SW 1271 (cell line): ENCODE results near the gene TCF7.

Source experiments
- DNase-seq, 2 experiments: peaks; one replicate each; lab custom pipeline; 2025; lab: John Stamatoyannopoulos, UW

TCF7 gene

DNA sequence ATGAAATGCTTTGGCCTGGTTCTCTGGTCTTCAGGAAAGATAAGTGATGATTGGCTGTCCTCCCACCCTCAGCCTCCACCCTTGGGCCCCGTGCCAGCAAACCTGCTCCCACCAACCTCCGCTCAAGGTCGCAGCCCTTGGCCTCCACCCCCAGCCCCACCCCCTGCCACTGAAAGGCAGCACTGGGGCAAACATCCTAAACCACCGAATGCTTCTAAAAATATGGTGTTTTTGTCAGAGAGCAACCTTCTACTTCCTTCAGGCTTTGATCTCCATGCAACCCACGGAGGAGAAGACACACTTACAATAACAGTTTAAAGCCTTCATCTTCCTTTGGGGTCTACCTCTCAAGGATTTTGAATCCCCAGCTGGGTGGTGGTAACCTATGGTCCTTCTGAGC is 24.0 kb upstream of the TCF7 start:
- DNase-seq, result no peak

DNA sequence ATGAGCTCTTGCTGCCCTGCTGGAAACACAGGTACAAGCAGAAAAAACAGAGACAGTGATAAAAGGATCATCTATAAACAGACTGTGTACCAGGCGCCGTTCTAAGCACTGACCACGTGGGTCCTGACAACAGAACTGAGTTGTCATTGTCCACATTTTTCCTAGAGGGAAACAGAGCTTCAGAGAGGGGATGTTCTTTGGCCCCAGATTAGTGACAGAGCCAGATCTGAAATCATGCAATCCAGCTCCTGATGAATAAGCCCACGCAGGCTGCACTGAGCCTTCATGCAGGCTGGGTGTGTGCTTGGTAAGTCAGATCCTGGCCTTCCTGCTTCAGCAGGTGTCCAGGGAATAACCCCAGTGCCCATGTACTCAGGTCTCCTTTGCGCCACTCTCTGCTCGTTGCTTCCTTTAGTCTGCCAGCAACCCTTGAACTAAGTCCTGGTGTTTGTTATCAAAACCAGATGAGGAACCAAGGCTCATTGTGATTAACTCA is 22.8 kb upstream of the TCF7 start:
- no peak for DNase-seq

DNA sequence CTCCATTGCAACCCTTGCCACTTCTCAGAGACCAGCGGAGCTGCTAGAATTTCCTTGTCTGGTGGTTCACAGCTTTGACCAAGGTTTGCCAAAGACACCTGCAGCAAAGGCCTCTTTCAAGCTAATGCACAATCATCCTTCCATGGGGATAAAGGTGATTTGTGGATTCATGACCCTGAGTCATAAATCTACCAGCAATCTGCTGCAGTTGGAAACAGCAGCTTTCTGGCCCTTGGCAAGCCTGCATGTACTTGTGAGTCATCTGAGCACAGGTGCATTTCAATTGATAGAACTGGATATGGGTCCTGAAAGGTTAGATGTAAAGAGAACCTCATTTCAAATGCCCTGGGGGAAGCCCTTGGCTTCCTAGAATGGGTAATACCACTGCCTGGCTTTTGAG is 21.6 kb upstream of the TCF7 start:
- DNase-seq, result no peak

DNA sequence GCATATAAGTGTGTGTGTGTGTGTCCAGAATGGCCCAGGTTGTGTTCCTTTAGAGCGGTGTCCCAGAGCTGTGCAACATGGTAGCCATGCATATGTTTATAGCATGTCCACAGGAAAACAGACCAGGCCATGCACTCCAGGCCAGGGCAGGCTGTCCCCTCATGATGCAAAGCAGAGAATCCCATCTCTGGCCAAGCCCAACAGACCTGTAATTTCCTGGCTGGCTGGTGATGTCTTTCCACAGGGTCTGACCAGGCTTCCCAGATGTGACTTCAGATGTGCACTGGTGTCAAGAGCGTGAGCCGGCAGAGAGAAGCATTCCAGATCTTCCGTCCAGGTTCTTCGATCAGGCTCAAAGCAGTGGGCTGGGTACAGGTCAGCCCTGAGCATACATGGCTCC is 21.1 kb upstream of the TCF7 start:
- DNase-seq, result no peak

DNA sequence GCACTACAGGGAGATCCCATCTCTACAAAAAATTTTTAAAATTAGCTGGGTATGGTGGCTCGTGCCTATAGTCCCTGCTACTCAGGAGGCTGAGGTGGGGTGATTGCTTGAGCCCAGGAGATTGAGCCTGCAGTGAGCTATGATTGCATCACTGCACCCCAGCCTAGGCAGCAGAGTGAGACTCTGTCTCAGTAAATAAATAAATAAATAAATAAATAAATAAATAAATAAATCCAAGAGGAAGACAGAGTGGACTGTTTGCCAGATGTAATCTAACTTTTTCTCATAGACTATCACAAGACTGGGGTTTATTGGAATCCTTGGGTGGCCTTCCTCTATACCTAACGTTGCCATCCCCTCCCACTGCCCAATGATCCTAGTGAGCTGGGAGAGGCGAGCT is 19.2 kb upstream of the TCF7 start:
- no peak for DNase-seq

DNA sequence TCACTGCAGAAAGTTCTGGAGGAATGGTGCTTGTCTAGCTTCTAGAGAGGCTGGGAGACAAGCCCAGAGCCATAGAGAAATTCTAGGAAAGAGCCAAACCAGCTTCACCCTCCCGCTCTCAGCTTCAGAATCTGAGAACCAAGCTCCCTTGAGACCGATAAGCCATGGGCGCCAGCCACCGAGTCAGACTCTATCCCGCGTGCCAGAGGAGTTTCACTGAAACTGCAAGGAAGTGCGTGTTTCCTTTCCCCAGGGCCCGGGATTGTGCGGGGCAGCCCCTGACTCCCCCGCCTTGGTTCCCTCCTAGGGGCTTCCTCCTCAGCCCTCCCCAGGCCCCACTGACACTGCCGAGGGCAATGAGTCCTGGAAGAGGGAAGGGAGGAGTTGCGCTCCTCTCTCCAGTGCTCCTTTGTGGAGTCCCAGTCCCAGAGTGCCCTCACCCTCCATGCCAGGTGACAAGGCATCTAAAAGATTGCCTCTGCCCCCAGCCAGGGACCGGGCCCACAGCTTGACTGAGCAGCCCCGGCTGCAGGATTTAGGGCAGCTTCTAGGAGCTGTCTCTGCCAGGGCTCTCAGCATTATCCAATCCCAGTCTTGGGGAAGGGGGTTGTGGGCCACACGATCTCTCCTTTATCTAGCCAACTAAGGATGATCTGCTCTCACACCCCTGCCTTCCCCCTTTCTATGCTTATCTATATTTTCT is 18.4 kb upstream of the TCF7 start:
- no peak for DNase-seq

DNA sequence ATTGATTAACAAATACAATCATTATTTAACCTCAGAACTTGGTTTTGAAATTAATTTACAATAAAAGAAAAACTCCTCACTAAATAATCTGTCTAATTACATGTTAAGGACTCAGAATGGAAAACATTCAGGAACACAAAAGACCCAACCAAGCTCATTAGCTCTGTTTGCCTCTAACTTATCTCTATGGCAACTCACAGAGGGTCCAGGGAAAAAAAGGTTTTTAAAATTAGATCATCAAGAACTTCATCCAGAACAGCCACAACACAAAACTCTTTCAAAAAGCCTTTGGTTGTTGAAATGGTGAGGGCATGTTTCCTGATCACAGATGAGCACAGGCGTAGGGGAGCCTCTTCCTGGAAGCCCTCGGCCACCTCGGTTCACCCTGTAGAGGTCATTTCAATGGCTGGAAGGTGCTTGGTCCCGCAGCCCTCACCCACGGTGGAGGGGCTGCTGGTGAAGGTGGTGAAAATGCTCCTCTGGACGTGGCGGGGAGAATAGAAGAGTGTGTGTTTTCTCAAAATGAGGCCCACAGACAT is 17.2 kb upstream of the TCF7 start:
- no peak for DNase-seq

DNA sequence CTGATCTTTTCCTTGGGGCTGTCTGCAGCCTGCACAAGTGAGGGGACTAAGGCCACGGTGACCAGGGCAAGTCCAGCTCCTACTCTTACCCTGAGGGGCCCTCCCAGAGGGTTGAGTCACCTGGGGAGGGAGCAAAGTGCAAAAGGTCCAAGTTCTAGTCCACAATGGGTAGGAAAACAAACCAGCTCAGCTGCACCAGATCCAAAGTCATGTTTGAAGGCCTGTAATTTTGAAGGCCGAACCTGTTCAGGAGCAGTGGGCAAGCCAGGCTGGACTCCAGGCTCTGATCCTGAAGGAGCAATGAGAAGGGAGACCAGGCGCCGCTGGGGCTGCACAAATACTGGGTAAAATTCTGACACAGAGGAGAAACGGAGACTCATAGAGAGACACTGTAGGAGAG is 15.8 kb upstream of the TCF7 start:
- no peak for DNase-seq

DNA sequence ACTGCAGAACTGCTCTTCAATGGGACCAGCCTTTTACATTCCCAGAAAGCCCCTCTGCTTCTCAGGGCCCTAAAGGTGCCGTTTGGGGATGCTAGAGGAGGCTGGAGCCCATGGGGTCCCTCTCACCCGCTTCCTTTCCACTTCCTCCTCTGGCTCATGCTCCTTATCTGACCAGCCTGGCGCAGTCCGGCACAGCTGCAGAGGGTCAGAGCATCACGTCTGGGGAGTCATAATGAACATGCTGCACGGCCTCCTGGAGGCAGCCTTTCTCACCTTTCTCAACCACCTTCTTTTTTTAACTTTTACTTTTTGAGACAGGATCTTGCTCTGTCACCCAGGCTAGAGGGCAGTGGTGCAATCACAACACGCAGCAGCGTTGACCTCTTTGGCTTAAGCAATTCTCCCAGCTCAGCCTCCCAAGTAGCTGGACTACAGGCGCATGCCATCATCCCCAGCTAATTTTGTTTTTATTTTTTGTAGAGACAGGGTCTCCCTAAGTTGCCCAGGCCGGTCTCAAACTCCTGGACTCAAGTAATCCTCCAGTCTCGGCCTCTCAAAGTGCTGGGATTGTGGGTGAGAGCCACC is 15.1 kb upstream of the TCF7 start:
- DNase-seq, result no peak

DNA sequence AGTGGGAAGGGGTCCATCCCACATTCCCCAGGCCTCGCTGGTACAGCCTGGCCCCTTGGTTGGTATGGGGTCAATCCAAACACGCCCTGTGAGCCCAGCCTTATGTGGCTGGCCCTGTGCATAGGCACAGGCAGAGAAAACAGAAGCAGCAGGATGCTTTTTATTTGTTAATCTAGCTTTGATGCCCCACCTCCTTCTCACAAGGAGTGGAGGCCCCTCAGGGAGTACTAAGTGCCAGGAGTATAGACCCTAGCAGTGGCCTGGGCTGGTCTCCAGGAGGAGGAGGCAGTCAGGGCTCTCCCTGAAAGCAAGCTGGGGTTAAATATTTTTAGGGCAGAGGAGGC is 14.6 kb upstream of the TCF7 start:
- DNase-seq, result no peak

DNA sequence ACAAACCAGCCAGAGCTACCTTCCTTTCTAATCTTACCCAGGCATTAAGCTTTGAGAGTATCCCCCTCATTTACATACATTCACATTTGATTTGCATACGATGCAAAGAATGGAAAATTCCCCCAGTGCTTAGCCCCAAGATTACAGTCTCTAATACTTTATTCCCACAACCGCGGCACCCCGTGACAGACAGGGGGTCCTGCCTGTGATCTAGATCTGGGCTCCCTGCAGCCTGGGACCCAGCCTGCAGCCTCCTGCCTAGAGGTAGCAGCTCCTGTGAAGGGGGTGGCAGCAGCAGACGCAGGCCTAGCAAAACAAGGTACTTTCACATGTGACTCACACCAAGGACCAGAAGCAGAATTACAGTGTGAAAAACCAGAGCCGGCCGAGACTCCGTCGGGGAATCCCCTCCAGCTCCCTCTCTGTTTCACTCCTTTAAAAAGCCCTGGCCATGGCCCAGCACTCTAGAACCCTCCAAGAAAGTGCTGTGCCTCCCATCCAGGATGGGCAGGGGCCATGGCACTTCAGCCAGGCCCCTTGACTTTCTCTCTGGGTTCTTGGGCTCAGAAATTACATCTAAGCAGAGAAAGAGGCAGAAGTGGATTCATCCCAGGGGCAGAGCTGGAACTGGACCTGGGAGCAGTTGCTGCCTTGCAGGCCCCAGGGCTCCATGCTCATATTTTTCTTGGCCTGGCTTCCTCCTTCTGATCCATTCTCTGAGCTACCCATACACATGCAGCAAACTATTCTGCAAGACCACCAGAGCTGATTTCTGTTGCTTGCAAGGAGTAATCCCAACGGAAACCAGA is 14.0 kb upstream of the TCF7 start:
- no peak for DNase-seq

DNA sequence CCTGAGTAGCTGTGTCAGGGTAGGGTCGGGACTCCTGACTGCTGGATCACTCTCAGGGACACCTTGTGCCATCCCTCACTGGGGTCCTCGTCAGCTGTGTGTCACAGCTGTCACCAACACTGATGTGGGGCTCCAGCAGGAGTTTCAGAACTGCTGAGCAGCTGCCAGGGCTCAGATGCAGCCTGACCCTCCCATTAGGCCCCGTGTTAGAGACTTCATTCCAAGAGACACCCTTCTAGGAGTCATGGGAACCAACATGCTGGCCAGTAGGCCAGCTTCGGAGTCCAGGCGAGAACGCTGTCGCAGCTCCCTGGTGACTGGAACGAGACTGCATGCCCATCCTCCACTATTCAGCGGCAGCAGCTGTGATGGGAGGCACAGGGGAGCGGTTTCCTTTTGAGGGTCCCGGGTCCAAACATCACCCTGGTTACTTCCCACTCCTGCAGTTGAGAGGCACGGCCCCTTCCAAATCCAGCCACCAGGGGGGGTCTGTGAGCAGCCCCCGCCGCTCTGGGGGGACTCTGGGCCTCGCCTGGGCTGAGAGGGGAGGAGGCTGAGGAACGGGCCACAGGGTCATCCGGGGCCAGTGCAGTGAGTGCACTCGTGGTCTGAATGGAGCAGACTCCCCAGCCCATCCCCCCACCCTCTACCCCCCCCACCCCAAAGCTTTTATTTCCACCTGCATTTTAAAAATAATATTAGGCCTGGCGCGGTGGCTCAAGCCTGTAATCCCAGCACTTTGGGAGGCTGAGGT is 12.6 kb upstream of the TCF7 start:
- peak in 1 of 2 experiments; percentile 44 for DNase-seq

DNA sequence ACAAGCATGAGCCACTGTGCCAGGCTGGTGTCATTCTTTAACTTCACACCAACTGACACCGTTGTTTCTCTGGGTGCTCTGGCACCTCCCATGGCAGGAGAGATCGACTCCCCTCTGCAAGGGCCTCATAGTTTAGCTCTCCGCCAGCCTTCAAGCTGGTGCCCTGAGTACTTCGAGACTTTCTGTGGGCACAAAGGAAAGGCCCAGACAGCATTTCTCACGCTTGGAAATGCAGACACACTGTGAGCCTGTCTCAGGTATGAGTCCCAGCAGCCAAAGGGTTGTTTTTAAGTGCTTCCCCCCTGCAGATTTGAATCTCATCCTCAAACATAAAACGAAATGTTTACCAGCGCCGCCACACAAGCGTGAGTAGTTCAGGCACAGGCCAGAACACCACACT is 11.1 kb upstream of the TCF7 start:
- DNase-seq, result no peak

DNA sequence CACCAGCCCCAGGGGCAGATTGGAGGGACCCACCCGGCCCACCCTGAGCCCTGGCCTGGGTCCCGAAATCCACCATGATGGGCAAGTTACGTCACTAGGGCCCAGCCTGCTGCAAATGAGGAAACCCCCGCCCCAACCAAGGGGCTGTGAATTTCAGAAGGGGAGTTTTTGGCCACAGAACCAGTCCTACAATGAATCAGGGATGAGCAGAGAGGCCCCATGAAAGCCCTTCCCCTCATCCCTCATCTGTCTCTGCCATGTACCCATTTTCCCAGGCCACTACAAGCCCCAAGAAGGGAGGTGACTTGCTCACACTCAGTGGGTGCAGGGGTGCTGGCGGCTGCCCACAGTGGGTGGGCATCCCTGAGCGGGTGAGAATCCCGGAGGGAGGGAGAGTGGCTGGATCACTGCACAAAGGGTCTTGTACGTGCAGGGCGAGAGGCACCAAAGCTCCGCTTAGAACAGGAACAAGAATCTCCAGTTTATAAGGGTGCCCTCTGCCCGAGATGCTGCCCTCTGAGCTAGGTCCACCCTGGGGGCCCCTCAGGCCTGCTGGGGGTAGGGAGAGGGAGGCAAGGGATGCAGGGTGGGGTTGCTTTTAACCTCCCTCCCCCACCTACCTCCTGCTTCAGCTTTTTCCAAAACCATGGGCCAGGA is 10.4 kb upstream of the TCF7 start:
- DNase-seq, result no peak

DNA sequence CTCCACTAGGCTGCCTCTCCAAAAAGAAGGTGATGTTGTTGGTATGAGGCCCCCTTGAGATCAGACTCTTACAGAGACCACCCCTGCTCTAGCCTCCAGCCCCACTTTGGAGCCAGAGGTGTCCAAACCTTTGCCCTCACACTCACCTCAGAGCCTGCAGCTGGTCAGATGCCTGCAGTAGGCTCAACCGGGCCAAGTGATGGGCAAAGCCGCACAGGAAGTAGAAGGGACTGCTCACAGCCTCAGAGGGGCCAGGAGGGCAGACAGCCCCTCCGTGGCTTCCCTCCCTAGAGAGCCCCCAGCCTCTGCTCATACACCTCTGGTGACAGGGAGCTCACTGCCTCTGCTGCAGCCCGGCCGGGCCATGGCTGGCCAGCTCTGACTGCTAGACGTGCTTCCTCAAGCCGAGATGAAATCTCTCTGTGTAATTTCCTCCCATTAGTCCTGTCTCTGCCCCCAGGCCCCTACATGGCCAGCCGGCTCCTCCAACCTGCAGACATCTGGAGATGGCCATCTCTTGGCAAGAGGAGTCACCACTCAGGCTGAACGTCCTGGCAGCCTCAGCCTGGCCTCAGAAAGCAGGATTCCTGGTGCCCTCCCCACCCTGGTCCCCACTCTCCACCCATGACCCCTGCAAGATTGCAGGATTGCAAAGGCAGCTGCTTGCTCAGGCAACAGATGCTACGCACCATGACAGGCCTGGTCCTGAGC is 7.3 kb upstream of the TCF7 start:
- DNase-seq, result no peak

DNA sequence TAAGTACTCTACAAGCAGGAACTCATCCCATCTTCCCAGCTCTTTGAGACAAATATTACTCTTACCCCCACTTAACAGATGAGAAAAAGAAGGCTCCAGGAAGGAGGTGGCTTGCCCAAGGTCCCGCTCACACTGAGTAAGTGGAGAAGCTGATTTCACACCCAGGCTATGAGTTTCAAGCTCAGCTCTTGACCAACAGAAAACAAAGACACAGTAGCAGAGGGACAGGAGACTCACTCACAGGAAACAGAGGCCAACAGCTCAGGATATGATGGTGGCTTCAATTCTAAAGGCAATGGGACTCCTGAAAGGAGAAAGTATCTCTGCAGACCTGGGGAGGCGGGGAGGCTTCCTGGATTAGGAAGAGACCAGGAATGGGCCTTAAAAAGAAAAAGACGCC is 6.7 kb upstream of the TCF7 start:
- DNase-seq, result no peak

DNA sequence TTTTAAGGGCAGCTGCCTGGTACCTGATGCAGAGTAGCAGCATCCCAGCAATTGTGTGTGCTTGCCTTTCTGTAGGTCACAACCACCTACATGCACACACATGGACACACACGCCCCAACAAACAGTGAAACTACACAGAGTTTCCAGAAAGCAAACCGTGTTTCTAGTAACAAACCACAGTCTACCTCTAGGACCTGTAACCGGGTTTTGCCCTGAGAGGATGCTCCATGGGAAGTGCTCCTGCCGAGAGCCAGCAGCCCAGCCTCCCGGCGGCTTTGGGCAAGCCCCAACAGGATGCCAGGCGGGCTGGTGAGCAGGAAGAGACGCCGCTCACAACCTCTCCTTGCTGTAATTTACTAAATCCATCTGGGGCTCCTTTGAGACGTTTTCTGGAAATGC is 4.1 kb upstream of the TCF7 start:
- no peak for DNase-seq

DNA sequence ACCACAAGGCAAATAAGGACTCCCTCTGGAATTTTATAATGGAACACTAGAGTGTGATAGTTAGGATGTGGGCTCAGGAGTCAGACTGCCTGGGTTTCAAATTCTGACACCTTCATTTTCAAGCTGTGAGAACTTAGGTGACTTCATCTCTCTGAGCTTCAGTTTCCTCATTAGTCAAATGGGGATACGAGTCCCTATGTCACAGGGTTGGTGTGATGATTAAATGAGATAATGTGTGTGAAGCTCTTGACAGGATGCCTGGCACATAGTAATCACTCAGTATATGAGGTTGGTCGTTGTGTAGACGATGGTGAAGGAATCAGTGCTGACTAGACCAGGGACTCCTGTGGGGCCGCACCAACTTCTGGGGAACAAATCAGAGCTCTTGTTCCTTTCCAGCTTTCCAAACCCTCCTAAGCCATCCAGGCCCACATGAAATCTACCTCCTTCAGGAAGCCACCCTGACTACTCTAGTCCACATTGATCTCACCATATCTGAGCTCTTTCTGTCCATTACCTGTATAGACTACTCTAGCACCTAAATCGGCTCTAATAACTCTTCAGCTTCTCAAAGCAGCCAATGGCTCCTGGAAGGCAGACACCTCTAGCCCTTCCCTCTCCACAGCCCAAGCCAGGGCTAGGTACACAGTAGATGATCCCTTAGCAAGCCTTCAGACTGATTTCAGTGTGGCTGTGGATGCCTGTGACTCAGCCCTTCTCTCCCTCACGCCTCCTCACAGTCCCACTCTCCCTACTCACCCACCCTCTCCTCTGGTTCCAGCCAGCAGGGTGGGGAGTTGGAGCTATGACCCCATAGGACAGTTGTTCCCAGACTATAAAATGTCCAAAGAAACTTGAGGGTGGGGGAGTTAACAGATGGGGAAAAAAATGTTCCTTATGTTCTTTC is 2.5 kb upstream of the TCF7 start:
- DNase-seq, result no peak

DNA sequence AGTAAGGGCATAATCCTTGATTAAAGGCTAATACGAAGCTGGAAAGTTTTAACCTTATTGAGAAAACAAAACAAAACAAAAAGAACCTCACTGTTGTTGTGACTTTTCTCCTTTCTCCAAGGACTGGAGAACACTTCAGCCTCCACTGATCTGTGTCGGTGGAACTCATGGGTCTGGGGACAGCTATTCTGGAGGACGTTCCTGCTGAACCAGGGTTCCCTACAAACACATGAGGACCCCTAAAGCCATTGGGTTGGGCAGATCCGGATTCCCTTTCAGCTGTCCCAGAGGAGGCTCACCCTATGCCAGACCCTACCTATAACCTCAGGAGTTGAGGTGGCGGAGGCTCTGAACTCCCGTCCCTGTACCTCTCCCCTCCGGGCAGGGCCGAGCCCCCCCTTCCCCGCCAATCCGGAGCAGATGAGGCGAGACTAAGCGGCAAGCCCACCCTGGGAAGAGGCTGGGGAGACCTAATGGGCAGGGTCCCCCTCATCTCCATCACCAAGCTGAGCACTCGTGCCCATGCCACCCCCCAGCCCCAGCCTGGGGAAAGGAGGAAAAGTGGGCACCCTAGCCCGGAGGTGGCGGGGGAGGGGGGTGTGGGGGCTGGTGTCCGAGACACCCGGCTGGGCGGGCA is 1.6 kb upstream of the TCF7 start:
- DNase-seq, result no peak
